LNCaP clone FGC (cell line): Measurements from ENCODE around the gene TRIM69.
A peak's percentile ranks its signal among the peaks of the same experiment; 100 is the strongest.
"Not testable (repeated sequence)": the region's sequence is repeated elsewhere in the genome, so short reads cannot be mapped to it uniquely, and the experiment has no call there.

Experiments used
- DNase-seq: peaks from one replicate; pipeline ENCODE4 v3.0.0-alpha.2; 2011; ENCODE audit warnings: low read depth
- H3K4me3 ChIP-seq: 2 replicates; pipeline ENCODE4 v1.5.1; 2011; ENCODE audit warnings: mild to moderate bottlenecking, low read depth, low read length, control low read depth
- TF ChIP-seq, protein P1 (sequence below): IDR thresholded peaks from 2 replicates; pipeline ENCODE4 v1.5.1; 2012; ENCODE audit warnings: mild to moderate bottlenecking; ENCODE audit not compliant: control insufficient read depth, insufficient read depth; ENCODE audit errors: extremely low read depth

The TRIM69 gene

DNA sequence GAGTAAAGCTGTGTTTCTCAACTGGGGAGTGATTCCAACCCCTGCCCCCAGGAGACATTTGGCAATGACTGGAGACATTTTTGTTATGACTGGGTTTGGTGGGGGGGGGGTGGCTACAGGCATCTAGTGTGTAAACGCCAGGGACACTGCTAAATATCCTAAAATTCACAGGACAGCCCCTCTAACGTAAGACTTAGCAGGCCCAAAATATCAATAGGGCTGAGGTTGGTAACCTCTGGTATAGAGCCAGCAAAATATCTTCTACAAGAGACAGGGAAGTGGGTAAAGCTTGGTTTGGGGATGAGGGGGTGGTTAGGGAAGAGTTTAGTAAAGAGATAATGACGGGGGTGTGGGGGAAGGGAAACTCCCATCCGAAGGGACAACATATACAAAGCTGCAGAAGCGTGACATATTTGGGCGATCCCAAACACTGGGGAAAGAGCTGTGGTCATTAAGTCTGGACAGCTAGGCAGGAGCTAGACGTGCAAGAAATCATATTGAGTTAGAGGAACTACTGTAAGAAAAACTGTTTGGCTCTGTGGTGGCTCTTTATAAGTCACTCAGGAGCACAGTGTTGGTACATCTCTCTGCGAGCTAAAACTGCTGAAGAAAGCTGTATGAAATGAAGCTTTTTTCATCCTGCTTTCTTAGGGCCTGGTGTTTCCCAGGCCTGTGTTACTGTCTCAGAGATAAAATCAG, 697 bp upstream of the TRIM69 start:
- no peak for DNase-seq

DNA sequence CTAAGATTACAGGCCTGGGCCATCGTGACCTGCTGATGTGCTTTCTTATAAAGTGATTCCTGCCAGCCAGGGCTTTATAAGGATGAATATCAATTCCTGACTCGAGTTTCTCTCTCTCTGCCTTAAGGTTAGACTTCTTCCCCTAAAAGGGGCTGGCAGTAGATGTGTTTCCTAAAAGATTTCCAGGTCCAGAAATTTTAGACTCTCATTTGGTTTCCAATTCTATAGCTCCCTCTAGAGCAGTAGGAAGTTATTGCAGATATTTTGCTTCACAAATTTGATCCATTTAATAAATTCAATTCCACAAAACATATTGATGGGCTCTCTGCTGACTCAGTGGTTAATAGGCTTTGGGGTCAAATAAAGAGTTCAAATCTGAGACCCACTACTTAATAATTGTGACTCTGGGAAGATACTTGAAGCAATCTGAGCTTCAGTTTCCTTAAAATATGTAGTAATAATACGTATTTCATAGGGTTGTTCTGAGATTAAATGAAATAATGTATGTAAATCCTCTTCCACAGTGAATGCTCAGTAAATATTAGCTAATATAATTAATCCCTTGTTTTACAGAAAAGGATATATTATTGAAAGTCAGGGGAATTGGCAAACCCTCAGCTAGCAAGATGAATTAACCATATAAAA, 2.1 kb downstream of the TRIM69 start:
- H3K4me3 ChIP-seq, result no peak overlapping the region
- TF ChIP-seq, protein P1, sequence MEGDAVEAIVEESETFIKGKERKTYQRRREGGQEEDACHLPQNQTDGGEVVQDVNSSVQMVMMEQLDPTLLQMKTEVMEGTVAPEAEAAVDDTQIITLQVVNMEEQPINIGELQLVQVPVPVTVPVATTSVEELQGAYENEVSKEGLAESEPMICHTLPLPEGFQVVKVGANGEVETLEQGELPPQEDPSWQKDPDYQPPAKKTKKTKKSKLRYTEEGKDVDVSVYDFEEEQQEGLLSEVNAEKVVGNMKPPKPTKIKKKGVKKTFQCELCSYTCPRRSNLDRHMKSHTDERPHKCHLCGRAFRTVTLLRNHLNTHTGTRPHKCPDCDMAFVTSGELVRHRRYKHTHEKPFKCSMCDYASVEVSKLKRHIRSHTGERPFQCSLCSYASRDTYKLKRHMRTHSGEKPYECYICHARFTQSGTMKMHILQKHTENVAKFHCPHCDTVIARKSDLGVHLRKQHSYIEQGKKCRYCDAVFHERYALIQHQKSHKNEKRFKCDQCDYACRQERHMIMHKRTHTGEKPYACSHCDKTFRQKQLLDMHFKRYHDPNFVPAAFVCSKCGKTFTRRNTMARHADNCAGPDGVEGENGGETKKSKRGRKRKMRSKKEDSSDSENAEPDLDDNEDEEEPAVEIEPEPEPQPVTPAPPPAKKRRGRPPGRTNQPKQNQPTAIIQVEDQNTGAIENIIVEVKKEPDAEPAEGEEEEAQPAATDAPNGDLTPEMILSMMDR, result peak; percentile 56
- DNase-seq, result peak; percentile 31

More for the DNA sequence above, 697 bp upstream of the TRIM69 start:
- TF ChIP-seq, protein P1, result no peak
- H3K4me3 ChIP-seq, result no peak overlapping the region

DNA sequence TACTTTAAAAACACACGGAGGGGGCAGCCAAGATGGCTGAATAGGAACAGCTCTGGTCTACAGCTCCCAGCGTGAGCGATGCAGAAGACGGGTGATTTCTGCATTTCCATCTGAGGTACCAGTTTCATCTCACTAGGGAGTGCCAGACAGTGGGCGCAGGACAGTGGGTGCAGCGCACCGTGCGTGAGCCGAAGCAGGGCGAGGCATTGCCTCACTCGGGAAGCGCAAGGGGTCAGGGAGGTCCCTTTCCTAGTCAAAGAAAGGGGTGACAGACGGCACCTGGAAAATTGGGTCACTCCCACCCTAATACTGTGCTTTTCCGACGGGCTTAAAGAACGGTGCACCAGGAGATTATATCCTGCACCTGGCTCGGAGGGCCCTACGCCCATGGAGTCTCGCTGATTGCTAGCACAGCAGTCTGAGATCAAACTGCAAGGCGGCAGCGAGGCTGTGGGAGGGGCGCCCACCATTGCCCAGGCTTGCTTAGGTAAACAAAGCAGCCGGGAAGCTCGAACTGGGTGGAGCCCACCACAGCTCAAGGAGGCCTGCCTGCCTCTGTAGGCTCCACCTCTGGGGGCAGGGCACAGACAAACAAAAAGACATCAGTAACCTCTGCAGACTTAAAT, 3.0 kb downstream of the TRIM69 start:
- not testable (repeated sequence) for H3K4me3 ChIP-seq, DNase-seq

DNA sequence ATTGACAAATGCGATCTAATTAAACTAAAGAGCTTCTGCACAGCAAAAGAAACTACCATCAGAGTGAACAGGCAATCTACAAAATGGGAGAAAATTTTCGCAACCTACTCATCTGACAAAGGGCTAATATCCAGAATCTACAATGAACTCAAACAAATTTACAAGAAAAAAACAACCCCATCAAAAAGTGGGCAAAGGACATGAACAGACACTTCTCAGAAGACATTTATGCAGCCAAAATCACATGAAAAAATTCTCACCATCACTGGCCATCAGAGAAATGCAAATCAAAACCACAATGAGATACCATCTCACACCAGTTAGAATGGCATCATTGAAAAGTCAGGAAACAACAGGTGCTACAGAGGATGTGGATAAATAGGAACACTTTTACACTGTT, 7.1 kb downstream of the TRIM69 start:
- H3K4me3 ChIP-seq, DNase-seq: not testable (repeated sequence)

DNA sequence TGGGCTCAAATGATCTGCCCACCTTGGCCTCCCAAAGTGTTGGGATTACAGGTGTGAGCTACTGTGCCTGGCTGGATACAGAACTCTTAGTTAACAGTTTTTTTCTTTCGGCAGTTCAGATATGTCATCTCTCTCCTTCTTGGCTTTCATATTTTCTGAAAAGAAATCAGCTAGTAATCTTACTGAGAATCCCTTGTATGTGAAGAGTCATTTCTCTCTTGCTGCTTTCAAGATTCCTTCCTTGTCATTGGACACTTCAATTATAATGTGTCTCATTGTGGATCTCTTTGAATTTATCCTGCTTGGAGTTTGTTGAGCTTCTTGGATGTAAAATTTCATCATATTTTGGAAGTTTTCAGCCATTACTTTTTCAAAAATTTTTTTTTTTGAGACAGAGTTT, 17.0 kb downstream of the TRIM69 start:
- no peak for DNase-seq
- TF ChIP-seq, protein P1, result no peak
- no peak overlapping the region for H3K4me3 ChIP-seq

DNA sequence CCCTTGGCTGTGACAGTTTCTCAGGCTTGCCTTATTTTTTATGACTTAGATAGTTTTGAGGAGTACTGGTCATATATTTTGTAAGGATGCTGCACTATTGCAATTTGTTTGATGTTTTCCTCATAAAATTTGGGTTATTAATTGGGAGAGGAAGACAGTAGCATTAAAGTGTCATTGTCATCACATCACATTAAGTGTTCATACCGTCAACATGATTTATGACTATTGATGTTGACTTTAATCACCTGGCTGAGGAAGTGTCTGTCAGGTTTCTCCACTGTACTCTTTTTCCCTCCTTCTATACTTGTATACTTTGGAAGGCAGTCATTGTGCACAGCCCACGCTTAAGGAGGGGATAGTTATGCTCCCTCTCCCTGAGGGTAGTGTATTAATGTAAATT, 26.9 kb downstream of the TRIM69 start:
- no peak overlapping the region for H3K4me3 ChIP-seq
- no peak for DNase-seq
- TF ChIP-seq, protein P1, result no peak

DNA sequence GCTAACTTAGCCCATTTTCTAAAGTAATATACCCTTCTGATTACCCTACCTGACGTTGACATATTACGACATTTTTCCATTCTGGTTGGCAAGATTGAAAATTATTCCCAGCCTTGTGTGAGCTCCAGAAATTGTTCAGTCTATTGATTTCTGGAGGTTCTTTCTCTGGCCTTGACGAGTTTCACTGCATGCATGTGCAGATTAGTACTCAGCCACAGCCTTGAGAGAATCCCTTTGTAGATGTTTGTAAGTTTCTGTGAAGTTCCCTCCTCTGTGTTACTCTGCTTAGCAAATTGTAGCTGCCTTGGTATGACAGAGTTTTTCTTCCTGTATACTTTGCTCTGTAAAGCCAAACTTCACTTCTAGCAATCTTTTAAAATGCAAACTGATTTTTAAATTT, 27.5 kb downstream of the TRIM69 start:
- no peak overlapping the region for H3K4me3 ChIP-seq
- TF ChIP-seq, protein P1, result no peak
- no peak for DNase-seq

DNA sequence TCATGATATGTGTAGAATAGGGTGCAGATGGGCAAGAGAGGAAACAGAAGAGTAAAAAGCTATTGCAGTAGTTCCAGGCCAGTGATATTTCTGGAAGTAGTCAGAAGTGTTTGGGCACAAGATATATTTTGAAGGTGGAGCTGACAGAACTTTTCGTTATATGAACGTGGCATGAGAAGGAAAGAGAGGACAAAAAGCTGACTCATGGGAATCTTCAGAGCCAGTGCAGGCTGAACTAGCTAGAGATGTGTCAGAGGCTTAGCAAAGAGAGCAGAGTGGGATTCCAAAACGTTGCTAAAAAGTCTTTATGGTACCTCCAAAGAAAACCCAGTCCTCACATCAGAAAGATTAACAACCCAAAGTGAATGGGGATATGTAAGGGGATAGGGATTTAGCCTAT, 28.7 kb downstream of the TRIM69 start:
- TF ChIP-seq, protein P1, result no peak
- DNase-seq, result no peak
- no peak overlapping the region for H3K4me3 ChIP-seq
